IPS-18c (cell line): ENCODE data around the gene FKBP5.
"Not testable (repeated sequence)": the region's sequence is repeated elsewhere in the genome, so short reads cannot be mapped to it uniquely, and the experiment has no call there.

Experiments used
- H3K4me3 ChIP-seq: 2 replicates; pipeline ENCODE4 v1.7.0; 2013; ENCODE audit warnings: low read depth, mild to moderate bottlenecking, low read length, moderate library complexity; ENCODE audit not compliant: insufficient read depth
- H3K9me3 ChIP-seq: one replicate; pipeline ENCODE4 v1.6.1; 2013; ENCODE audit warnings: mild to moderate bottlenecking, low read length, moderate library complexity; ENCODE audit not compliant: control insufficient read depth, insufficient read depth

The FKBP5 gene

GRCh38 chr6:35557239-35557638 lies 131.5 kb downstream of the FKBP5 start:
- Histone ChIP-seq H3K9me3 (no peaks in the 10 kb centered on the region), H3K4me3 (no peak overlapping the region)

- H3K9me3 ChIP-seq, result no peaks in the 10 kb centered on the region
- H3K4me3 ChIP-seq, result no peak overlapping the region
Observed at GRCh38 chr6:35554811-35555210, 133.9 kb downstream of the FKBP5 start.

GRCh38 chr6:35553315-35553714 lies 135.4 kb downstream of the FKBP5 start:
- no peak overlapping the region for H3K4me3 ChIP-seq
- no peaks in the 10 kb centered on the region for H3K9me3 ChIP-seq

- no peaks in the 10 kb centered on the region for H3K9me3 ChIP-seq
- no peak overlapping the region for H3K4me3 ChIP-seq
Observed at GRCh38 chr6:35552285-35552917, 136.3 kb downstream of the FKBP5 start.

GRCh38 chr6:35550437-35550836 lies 138.3 kb downstream of the FKBP5 start:
- no peak overlapping the region for H3K4me3 ChIP-seq
- H3K9me3 ChIP-seq, result no peaks in the 10 kb centered on the region

GRCh38 chr6:35547676-35548075 lies 141.0 kb downstream of the FKBP5 start:
- Histone ChIP-seq H3K9me3 (no peaks in the 10 kb centered on the region), H3K4me3 (no peak overlapping the region)

GRCh38 chr6:35544769-35545361 lies 143.8 kb downstream of the FKBP5 start:
- Histone ChIP-seq H3K4me3 (no peak overlapping the region), H3K9me3 (no peaks in the 10 kb centered on the region)

- H3K4me3 ChIP-seq, result no peak overlapping the region
Observed at GRCh38 chr6:35543459-35544193, 145.1 kb downstream of the FKBP5 start.

GRCh38 chr6:35541836-35542235 lies 146.9 kb downstream of the FKBP5 start:
- H3K9me3 ChIP-seq, result no peaks in the 10 kb centered on the region
- H3K4me3 ChIP-seq, result no peak overlapping the region

More at GRCh38 chr6:35543459-35544193, 145.1 kb downstream of the FKBP5 start:
- no peaks in the 10 kb centered on the region for H3K9me3 ChIP-seq

- Histone ChIP-seq H3K4me3 (no peak overlapping the region), H3K9me3 (no peaks in the 10 kb centered on the region)
Observed at GRCh38 chr6:35539223-35539622, 149.5 kb downstream of the FKBP5 start.

- H3K9me3 ChIP-seq, H3K4me3 ChIP-seq: not testable (repeated sequence)
Observed at GRCh38 chr6:35535847-35536246, 152.9 kb downstream of the FKBP5 start.

GRCh38 chr6:35534407-35535170 lies 154.1 kb downstream of the FKBP5 start:
- H3K9me3 ChIP-seq, result no peaks in the 10 kb centered on the region
- no peak overlapping the region for H3K4me3 ChIP-seq

- Histone ChIP-seq H3K4me3 (no peak overlapping the region), H3K9me3 (no peaks in the 10 kb centered on the region)
Observed at GRCh38 chr6:35533981-35534380, 154.7 kb downstream of the FKBP5 start.

GRCh38 chr6:35532126-35532525 lies 156.6 kb downstream of the FKBP5 start:
- H3K9me3 ChIP-seq, result no peaks in the 10 kb centered on the region
- no peak overlapping the region for H3K4me3 ChIP-seq

GRCh38 chr6:35524380-35525020 lies 164.2 kb downstream of the FKBP5 start:
- Histone ChIP-seq H3K9me3 (peaks cover 2% of the 10 kb centered on the region), H3K4me3 (no peak overlapping the region)
